Activated naive CD4-positive, alpha-beta T cell treated with anti-CD3 and anti-CD28 coated beads, Interleukin-2, amount 50 U/mL, for 72 hours (primary cell): Measurements from ENCODE around the gene NT5C. TPM values are rescaled to one million over a fixed set of nuclear protein-coding genes. Genes with fewer than 3 reads are reported as not detected.
"Not testable (repeated sequence)": the region's sequence is repeated elsewhere in the genome, so short reads cannot be mapped to it uniquely, and the experiment has no call there.

Source experiments
- ATAC-seq, 2 donors: fragments of 150-1000 bp; cut with Tn5 transposase; 2 replicates each; pipeline ENCODE4 v1.10.0; 2021; ENCODE audit warnings: mild to moderate bottlenecking in 2 of 2, moderate library complexity in 2 of 2
- DNase-seq, 2 donors: peaks; one replicate each; pipeline ENCODE4 v3.0.0; 2021 to 2022; ENCODE audit warnings: low spot score in 2 of 2
- H3K27ac Mint-ChIP-seq, 2 donors: one replicate each; pipeline ENCODE4 v1.8.0; 2022; ENCODE audit warnings: mild to moderate bottlenecking in 2 of 2, mixed read lengths in 2 of 2
- H3K36me3 Mint-ChIP-seq, 2 donors: one replicate each; pipeline ENCODE4 v1.8.0; 2022; ENCODE audit warnings: mixed read lengths in 2 of 2
- H3K9me3 Mint-ChIP-seq, 2 donors: one replicate each; pipeline ENCODE4 v1.8.0; 2022; ENCODE audit warnings: mixed read lengths in 2 of 2
- total RNA-seq, 2 donors: library from RNA; stranded (reverse); gene quantifications; one replicate each; pipeline ENCODE4 v1.2.3, GENCODE V29; 2022

The NT5C gene
- total RNA-seq, 2 donors from 2014 or later: 51.7 to 52.8 TPM

DNA sequence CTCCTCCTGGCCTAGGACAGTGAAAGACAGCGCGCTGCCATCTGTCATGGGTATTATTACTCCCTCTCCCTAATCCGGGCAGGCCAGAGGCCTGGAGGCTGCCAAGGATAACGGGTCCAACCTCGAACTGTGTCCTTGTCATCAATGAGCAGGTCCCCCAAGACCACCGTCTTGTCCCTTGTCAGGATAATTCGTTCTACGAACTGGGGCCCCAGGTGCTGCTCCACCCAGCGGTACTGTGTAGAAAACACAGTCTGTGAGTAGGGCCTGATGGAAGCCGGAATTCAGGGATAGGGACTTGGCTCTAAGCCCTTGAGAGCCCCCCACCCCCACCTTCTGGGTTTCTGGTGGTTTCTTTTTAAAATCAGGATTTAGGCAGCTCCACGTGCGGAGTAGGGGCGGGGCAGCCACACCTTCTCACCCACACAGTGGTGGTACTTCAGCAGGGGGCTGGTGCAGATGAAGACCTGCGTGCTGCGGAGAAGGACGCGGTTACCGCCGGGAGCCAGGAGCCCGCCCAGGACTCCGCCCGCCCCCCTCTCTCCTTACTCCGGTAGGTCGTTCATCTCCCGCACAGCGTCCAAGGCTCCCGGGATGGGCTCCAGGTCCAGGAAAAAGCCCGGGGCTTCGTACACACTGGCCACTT lies 787 bp downstream of the NT5C start:
- H3K9me3 Mint-ChIP-seq: no peaks in the 10 kb centered on the region
- peak in 1 of 2 donors; percentile 45 for DNase-seq
- peaks cover 8% of the 10 kb centered on the region in 2 donors for H3K36me3 Mint-ChIP-seq
- peak; percentile 52 to 58 for ATAC-seq
- peak overlapping the region; percentile 80 to 94 for H3K27ac Mint-ChIP-seq

DNA sequence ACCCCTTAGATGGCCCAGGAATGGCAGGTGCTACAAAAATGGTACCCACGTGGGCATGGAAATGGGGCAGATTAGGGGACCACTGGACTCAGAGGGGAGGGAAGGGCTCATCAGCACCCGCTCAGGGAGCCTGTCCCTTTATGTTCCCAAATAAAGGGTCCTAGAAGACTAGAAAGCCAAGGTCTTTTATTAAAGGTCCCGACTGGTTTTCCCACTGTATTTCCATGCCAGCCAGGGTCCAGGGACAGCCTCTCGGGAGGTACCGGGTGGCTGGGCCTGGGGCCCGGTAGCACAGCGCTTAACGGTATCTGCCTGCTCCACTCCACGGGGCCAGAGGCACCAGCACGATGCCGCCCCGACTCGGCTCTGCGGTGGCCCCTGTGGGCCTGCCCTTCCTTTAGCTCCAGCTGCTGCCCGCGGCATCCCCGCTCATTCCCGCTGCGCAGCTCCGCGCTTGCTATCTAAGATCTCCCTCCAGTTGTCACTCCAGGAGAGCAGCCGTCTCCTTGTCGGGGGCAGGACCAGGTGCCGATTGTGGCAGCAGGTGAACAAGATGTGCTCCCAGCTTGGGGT lies 1.4 kb downstream of the NT5C start:
- no peaks in the 10 kb centered on the region for H3K9me3 Mint-ChIP-seq
- DNase-seq (no peak), ATAC-seq (no peak)
- H3K36me3 Mint-ChIP-seq: peaks cover 8% of the 10 kb centered on the region in 2 donors
- peak overlapping the region; percentile 75 to 80 for H3K27ac Mint-ChIP-seq

DNA sequence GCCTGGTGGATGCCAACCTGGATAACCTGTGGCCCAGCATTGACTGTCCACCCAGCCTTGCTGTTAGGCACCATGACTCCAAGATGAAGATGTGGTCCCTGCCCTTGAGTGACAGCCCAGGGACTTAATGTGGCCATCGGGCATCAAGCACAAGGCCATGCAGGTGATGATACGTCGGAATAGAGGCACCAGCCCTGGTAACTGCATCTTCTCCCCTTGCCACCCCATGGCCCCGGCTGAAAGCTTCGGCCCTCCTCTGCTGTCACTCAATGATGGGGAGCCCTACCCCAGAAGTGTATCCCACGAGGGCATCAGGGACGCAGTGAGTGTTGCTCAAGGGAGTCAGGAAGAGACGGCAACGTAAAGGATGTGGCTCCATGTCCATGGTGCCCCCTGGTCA lies 2.0 kb downstream of the NT5C start:
- Mint-ChIP-seq H3K9me3 (no peaks in the 10 kb centered on the region), H3K36me3 (peaks cover 8% of the 10 kb centered on the region in 2 donors), H3K27ac (no peak overlapping the region)
- ATAC-seq: no peak
- DNase-seq: no peak

DNA sequence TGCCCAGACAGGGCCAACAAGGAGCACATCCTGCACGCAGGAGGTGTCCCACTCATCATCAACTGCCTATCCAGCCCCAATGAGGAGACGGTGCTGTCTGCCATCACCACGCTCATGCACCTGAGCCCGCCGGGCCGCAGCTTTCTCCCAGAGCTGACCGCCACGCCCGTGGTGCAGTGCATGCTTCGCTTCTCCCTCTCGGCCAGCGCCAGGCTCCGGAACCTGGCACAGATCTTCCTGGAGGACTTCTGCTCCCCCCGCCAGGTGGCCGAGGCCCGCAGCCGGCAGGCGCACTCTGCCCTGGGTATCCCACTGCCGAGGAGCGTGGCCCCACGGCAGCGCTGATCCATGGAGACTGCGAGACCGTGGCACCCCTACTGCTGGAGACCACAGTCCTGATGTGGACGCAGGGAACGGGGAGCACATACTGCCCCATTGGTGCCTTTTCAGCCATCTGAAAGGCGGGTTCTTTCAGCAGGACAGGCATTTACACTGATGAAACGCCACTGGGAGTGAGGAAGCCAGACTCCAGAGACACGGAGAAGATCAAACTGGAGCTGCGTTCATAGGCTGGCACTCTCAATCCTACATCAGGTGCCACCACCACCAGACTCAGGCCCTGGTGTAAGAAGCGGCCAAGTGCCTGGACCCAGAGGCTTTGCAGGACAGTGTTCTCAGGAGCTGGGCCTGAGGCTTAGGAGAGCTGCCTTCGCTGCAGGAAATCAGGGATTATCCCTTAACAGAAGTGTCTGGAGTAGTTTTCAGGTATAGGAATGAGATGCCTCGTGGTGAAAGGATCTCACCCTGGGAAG lies 2.6 kb downstream of the NT5C start:
- ATAC-seq: no peak
- no peak for DNase-seq
- Mint-ChIP-seq H3K9me3 (no peaks in the 10 kb centered on the region), H3K27ac (no peak overlapping the region), H3K36me3 (peaks cover 8 to 14% of the 10 kb centered on the region in 2 donors)

DNA sequence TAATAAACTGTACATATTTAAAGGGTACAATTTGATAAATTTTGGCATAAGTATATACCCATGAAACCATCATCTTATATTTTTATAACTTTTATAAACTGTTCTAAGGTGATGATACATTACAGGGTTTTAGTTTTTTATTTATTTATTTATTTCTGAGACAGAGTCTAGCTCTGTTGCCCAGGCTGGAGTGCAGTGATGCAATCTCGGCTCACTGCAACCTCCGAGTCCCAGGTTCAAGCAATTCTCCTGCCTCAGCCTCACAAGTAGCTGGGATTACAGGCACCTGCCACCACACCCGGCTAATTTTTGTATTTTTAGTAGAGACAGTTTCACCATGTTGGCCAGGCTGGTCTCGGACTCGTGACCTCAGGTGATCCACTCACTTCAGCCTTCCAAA lies 3.6 kb downstream of the NT5C start:
- ATAC-seq, H3K9me3 Mint-ChIP-seq, DNase-seq: not testable (repeated sequence)
- Mint-ChIP-seq H3K36me3 (peaks cover 8 to 15% of the 10 kb centered on the region in 2 donors), H3K27ac (peak overlapping the region in 1 of 2 donors; percentile 86)

DNA sequence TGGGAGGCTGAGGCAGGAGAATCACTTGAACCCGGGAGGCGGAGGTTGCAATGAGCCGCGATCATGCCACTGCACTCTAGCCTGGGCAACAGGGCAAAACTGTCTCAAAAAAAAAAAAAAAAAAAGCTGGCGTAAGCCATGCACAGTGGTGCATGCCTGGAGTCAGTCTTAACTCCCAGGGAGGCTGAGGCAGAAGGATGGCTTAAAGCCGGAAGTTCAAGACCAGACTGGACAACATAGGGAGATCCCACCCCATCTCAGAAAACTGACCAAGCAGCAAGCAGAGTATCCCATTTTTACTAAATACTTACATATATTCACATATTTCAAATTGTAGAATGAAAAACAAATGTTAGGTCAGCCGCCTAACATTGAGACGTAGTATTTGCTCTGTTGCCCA lies 4.6 kb downstream of the NT5C start:
- Mint-ChIP-seq H3K27ac (no peak overlapping the region), H3K36me3 (peaks cover 8 to 15% of the 10 kb centered on the region in 2 donors), H3K9me3 (no peaks in the 10 kb centered on the region)
- no peak for ATAC-seq
- DNase-seq: no peak

DNA sequence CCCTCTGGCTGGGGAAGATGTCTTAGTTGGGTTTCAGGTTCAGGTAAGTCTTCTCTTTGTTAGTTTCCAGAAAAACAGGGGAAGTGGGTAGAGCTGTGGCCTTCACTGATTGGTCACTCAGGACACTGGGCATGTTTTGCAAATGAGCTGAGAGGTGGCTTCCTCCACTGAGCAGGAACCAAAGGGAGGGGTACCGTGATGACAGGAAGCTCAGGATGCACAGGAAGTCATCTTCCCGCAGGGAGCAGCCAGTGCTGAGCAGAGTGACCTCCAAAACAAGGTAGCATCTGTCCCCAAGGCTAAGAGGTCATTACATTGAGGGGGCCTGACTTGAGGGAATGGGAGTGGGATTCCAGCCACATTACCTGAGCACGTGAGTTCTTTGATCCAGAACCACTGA lies 5.6 kb downstream of the NT5C start:
- Mint-ChIP-seq H3K36me3 (peaks cover 7 to 15% of the 10 kb centered on the region in 2 donors), H3K9me3 (no peaks in the 10 kb centered on the region), H3K27ac (peak overlapping the region; percentile 36 to 72)
- DNase-seq: no peak
- ATAC-seq: no peak

DNA sequence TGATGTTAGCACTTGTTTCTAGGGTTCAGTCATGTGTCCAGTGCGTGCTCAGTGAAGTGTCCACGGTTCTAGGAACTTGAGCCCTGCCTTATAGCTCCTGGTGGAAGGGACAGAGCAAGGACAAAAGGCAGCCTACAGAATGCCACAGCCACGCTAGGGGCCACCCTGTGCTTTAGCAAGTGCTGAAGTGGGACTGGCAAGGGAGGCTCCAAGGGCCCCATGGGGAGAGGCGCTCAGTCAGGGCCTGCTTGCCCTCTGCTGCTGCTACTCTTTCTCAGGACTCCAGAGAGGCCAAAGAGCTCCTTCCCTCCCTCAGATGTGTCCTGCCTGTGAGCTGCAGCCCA lies 6.8 kb downstream of the NT5C start:
- Mint-ChIP-seq H3K9me3 (no peaks in the 10 kb centered on the region), H3K27ac (peak overlapping the region in 1 of 2 donors; percentile 72), H3K36me3 (peaks cover 0 to 7% of the 10 kb centered on the region in 2 donors)
- DNase-seq (no peak), ATAC-seq (peak in 1 of 2 donors; percentile 2)

DNA sequence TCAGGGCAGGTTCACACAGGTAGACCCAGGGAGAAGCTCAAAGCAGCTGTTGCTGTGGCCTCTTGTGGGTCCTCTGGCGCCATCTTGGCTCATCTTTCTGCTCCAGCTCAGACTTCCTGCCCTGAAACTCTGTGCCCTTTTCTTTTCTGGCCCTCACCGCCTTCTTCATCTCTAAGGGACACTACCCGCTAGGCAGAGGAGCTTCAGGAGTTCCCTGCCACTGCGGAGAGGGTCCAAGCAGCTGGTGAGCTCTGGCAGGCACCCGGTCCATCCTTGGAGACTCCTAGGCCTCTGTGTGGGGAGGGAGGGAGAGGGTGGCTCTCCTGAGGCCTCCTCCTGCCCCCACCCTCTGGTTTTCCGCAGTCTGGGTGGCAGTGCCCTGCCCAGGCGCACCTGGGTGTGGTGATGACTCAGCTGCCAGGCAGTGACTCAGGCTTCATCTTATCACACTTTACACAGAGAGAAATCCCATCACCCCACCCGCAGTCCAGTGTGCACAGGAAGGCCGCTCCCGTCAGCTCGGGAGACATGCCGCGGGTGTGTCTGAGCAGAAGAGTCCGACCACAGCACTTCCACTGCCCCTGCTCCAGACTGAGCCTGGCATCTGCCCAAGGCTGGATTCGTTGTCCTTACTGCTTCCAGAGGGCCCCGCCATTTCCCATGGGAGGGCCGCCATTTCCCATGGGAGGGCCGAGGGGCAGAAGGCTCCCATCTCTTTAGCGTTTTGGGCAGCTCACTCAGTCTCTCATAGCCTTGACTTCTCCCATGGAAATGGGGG lies 7.3 kb downstream of the NT5C start:
- ATAC-seq (peak; percentile 83 to 95), DNase-seq (peak; percentile 21 to 79)
- Mint-ChIP-seq H3K27ac (peak overlapping the region; percentile 72 to 91), H3K36me3 (peaks cover 0 to 7% of the 10 kb centered on the region in 2 donors), H3K9me3 (no peaks in the 10 kb centered on the region)

DNA sequence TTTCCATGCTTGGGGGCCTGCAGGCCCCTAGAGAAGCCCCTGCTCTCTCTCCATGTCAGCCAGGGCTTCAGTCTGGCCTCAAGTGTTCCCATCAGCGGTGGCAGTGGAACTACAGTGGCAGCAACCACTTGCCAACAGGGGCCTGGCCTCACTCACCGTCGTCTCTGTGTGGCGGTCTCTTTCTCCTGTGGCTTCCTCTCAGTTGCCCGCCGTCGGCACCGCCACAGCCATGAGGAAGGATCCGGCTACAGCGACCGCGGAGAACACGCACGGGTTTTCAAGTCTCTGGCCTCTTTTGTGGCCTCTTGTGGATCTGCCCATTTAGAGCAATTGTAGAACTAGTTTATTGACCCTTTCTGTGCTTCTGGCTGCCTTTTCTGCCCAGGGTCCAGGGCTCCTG lies 13.2 kb downstream of the NT5C start:
- DNase-seq: no peak
- Mint-ChIP-seq H3K27ac (no peak overlapping the region), H3K9me3 (no peaks in the 10 kb centered on the region), H3K36me3 (peaks cover 0 to 10% of the 10 kb centered on the region in 2 donors)
- ATAC-seq: no peak

DNA sequence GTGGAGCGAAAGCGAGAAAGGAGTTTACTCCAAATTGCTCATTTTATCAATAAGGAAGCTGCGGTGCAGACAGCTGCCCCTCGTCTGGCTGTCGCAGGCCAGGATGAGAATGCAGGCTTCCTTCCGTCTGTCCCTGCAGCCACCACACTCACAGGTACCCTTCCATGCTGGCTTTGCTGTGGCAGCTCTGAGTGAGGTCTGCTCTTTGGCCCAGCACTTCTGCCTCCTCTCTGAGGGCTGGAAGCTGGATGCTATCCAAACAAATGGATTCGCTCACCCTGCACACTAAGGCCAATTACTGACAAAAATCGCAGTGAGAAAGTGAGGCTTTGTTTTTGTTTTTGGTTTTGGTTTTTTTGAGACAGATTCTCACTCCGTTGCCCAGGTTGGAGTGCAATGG lies 14.8 kb downstream of the NT5C start:
- no peak for DNase-seq
- no peak for ATAC-seq
- Mint-ChIP-seq H3K36me3 (peaks cover 10% of the 10 kb centered on the region in 2 donors), H3K9me3 (no peaks in the 10 kb centered on the region), H3K27ac (no peak overlapping the region)

DNA sequence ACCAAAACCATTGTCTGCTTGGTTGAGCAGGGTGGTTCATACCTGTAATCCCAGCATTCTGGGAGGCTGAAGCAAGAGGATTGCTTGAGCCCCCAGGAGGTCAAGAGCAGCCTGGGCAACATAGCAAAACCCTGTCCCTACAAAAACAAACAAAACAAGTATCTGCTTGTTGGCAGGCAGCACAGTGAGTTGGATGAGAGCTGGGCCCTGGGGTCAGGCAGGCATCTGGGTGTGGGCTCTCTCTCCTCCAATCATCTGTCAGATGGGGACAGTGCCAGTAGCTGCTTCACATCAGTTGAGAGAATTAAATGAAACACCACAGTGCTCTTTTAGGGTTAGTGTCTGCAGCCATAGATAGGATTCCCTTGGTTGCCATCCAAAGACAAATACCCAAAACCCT lies 16.0 kb downstream of the NT5C start:
- DNase-seq (no peak), ATAC-seq (no peak)
- Mint-ChIP-seq H3K27ac (no peak overlapping the region), H3K9me3 (no peaks in the 10 kb centered on the region), H3K36me3 (peaks cover 10 to 11% of the 10 kb centered on the region in 2 donors)

DNA sequence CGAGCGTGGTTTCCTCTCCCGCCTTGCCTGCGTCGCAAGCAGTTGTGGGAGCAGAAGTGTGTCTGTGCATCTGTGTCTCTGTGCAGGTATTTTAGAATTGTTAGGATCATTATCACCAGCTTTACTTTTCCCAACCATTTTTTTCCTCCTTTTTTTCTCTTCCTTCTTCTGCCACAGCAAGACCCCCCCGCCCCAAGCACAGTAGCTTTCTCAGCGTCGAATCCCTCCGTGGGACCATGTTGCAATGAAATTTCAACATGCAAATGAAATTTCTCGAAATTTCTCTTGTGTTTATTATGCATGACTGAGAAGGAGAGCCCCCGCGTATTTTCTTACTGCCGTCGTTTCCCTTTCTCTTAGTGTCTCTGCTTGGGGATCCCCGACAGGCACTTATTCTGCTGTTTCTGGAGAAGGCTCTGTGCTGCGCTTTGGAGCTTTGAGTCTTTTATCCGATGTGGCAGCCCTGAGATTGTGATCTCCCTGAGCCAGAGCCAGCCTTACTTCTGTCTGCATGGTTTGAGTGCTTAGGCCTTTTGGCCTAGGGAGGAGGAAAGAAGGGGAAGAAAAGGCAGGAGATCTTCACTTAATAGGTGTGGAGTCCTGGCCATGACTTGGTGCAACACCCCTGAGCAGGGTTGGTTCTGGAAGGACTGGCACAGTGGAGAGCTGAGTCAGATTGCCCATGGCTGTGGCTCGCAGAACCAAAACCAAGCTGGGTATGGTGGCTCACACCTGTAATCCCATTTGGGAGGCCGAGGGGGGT lies 16.8 kb downstream of the NT5C start:
- peak overlapping the region; percentile 88 to 93 for H3K27ac Mint-ChIP-seq
- no peak for DNase-seq
- H3K9me3 Mint-ChIP-seq: no peaks in the 10 kb centered on the region
- peak in 1 of 2 donors; percentile 33 for ATAC-seq
- peaks cover 10 to 11% of the 10 kb centered on the region in 2 donors for H3K36me3 Mint-ChIP-seq

DNA sequence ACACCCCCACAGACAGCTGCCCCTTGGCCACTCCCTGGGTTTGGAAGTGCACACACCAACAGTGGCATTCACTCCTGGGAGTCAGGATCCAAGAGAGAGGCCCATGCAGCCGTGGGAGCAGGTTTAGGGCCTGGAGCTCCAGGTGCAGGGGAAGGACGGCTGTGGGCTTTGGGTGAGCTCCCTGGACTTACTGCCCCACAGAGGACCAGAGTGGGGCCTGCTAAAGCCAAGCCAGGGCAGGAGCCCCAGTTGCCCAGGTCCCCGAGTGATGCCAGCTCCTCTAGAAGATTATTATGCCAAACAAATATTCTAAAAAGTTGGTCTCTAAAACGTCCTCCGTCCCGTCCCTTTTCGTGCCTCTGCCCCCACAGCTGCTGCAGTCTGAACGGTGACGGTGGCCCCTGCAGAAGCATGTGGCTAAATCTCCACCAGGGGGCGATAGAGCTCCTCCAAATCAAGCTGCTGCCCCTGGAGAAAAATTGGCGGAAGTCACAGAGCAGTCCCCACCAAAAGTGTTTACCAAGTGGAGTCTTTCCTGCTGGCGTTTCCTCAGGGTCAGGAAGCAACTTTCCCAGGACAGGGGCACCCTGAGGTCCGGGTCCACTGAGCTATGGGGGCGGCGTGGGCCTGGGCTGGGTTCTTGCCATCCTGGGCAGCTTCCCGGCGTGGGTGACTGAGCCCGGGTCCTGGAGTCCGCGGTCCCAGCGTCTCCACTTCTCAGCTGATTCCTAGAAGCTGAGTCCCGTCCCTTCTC lies 17.6 kb downstream of the NT5C start:
- DNase-seq (peak; percentile 83 to 94), ATAC-seq (peak; percentile 69 to 71)
- H3K27ac Mint-ChIP-seq: peak overlapping the region; percentile 88 to 93
- no peaks in the 10 kb centered on the region for H3K9me3 Mint-ChIP-seq
- peaks cover 10 to 11% of the 10 kb centered on the region in 2 donors for H3K36me3 Mint-ChIP-seq

DNA sequence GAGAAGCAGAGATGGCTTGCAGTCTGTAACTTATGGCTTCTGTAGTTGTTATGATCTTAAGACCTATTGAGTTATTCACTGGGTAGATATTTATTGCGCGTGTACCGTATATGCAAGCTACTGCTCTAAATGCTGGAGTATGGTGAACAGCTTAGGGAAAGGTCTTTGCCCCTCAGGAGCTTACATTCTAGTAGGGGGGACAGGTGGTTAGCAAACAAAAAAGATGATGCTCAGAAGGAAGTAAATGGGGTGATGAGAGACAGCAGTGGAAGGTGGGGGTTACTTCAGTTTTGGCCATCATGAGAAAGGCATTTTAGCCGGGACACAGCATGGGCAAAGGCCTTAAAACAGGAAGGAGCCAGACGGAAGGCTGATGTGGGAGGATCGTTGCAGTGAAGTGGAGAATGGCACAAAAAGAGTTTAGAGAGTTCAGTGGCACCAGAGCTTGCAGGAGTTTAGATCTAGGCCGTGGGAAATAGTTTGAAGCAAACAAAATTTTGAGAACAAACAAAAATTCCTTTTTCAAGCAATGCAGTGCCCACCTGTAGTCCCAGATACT lies 19.7 kb downstream of the NT5C start:
- H3K36me3 Mint-ChIP-seq: peaks cover 10 to 11% of the 10 kb centered on the region in 2 donors
- DNase-seq: no peak
- no peak for ATAC-seq
- no peaks in the 10 kb centered on the region for H3K9me3 Mint-ChIP-seq
- peak overlapping the region in 1 of 2 donors; percentile 31 for H3K27ac Mint-ChIP-seq
